Keratinocyte (primary cell): ENCODE measurements around the gene TMBIM1.

Experiments
- CTCF ChIP-seq, 3 experiments: IDR thresholded peaks in 1 of 3; conservative IDR thresholded peaks in 1 of 3; optimal IDR thresholded peaks in 1 of 3; 2 replicates in 2 of 3; 3 replicates in 1 of 3; pipeline versions ENCODE3 to v1.5.1; 2011; ENCODE audit warnings: low read length in 3 of 3, mild to moderate bottlenecking in 3 of 3, moderate library complexity in 2 of 3, control low read depth in 1 of 3, inconsistent platforms in 1 of 3; ENCODE audit not compliant: insufficient read depth in 2 of 3; ENCODE audit errors: extremely low read depth in 1 of 3
- EZH2 ChIP-seq: IDR thresholded peaks from one replicate; pipeline ENCODE4 v1.6.1; 2012; ENCODE audit warnings: inconsistent platforms, mild to moderate bottlenecking, low read length, moderate library complexity

- no peak for TF ChIP-seq CTCF (optimal IDR thresholded peaks at IDR 0.05 in 1 of 3, IDR thresholded peaks at IDR 0.05 in 1 of 3, conservative IDR thresholded peaks at IDR 0.05 in 1 of 3; ENCODE audit: extremely low read depth in 1 of 3, insufficient read depth in 2 of 3, low read length in 3 of 3)
- no peak for TF ChIP-seq EZH2
Measured at GRCh38 chr2:218313356-218313755, 21.1 kb upstream of the TMBIM1 start.
